Mesendoderm (in vitro differentiated cells): ENCODE results near the gene NUAK1.

Experiments used
- DNase-seq: peaks from one replicate; pipeline ENCODE4 v3.0.0; 2013
- H2AK5ac ChIP-seq: 2 replicates; pipeline ENCODE4 v1.6.1; 2013; ENCODE audit warnings: low read length, inconsistent platforms
- H2BK120ac ChIP-seq: 2 replicates; pipeline ENCODE4 v1.6.1; 2013; ENCODE audit warnings: low read depth, mild to moderate bottlenecking, low read length, moderate library complexity, mixed read lengths
- H2BK15ac ChIP-seq: replicated peaks from 2 replicates; pipeline ENCODE4 v1.6.1; 2013; ENCODE audit warnings: low read depth, mild to moderate bottlenecking, moderate library complexity
- H2BK5ac ChIP-seq: 2 replicates; pipeline ENCODE4 v1.6.1; 2013; ENCODE audit warnings: low read length, inconsistent platforms
- H3K18ac ChIP-seq: 2 replicates; pipeline ENCODE4 v1.6.1; 2013; ENCODE audit warnings: mild to moderate bottlenecking, low read length, mixed read lengths
- H3K23ac ChIP-seq: one replicate; pipeline ENCODE4 v1.6.1; 2013; ENCODE audit warnings: low read length
- H3K27ac ChIP-seq: 2 replicates; pipeline ENCODE4 v1.5.1; 2013; ENCODE audit warnings: low read depth, mild to moderate bottlenecking, inconsistent platforms, low read length, moderate library complexity
- H3K27me3 ChIP-seq: 2 replicates; pipeline ENCODE4 v1.6.1; 2013; ENCODE audit warnings: low read length, control low read depth, mild to moderate bottlenecking, inconsistent platforms; ENCODE audit not compliant: insufficient read depth, poor library complexity
- H3K36me3 ChIP-seq: 2 replicates; pipeline ENCODE4 v1.6.1; 2013; ENCODE audit warnings: low read length, inconsistent platforms; ENCODE audit not compliant: control insufficient read depth, insufficient read depth
- H3K4ac ChIP-seq: one replicate; pipeline ENCODE4 v1.6.1; 2013; ENCODE audit warnings: low read depth, mild to moderate bottlenecking, low read length, moderate library complexity
- H3K4me1 ChIP-seq: 2 replicates; pipeline ENCODE4 v1.6.1; 2013; ENCODE audit warnings: low read depth, low read length, inconsistent platforms; ENCODE audit not compliant: control insufficient read depth
- H3K4me2 ChIP-seq: 2 replicates; pipeline ENCODE4 v1.6.1; 2013; ENCODE audit warnings: low read length
- H3K4me3 ChIP-seq: 2 replicates; pipeline ENCODE4 v1.5.1; 2013; ENCODE audit warnings: mild to moderate bottlenecking, low read length
- H3K56ac ChIP-seq: one replicate; pipeline ENCODE4 v1.6.1; 2013; ENCODE audit warnings: low read length
- H3K79me1 ChIP-seq: 2 replicates; pipeline ENCODE4 v1.6.1; 2013; ENCODE audit warnings: low read length, inconsistent platforms
- H3K79me2 ChIP-seq: 2 replicates; pipeline ENCODE4 v1.6.1; 2013; ENCODE audit warnings: mild to moderate bottlenecking, low read length; ENCODE audit not compliant: control insufficient read depth, insufficient read depth
- H3K9ac ChIP-seq: 2 replicates; pipeline ENCODE4 v1.6.1; 2013; ENCODE audit warnings: low read length, inconsistent platforms
- H4K5ac ChIP-seq: one replicate; pipeline ENCODE4 v1.6.1; 2013; ENCODE audit warnings: low read length
- H4K8ac ChIP-seq: one replicate; pipeline ENCODE4 v1.6.1; 2013; ENCODE audit warnings: low read depth, mild to moderate bottlenecking, control low read depth, low read length, moderate library complexity
- WGBS: extraction: QIAGEN DNeasy Blood & Tissue Kit; methylation state at CpG from one replicate; pipeline ENCODE4 v1.1.7; 2013; ENCODE audit warnings: low lambda C conversion rate, missing lambda C conversion rate; ENCODE audit not compliant: insufficient coverage; ENCODE audit errors: extremely low coverage; 5-methylcytosine and 5-hydroxymethylcytosine counted together

NUAK1 gene

GRCh38 chr12:106086696-106087095 lies 52.1 kb downstream of the NUAK1 start:
- no CpG with 5 or more reads among the region's 19 CpGs for WGBS
- H2BK15ac ChIP-seq: no peak overlapping the region
- peaks cover 2% of the 10 kb centered on the region for H3K36me3 ChIP-seq
- no peak overlapping the region for H3K4me2 ChIP-seq
- no peak overlapping the region for H3K4ac ChIP-seq
- H3K4me3 ChIP-seq: no peak overlapping the region
- peaks cover 29% of the 10 kb centered on the region for H3K79me1 ChIP-seq
- no peak overlapping the region for H2AK5ac ChIP-seq
- H3K27ac ChIP-seq: no peak overlapping the region
- H4K8ac ChIP-seq: no peak overlapping the region
- no peak overlapping the region for H3K9ac ChIP-seq
- H3K23ac ChIP-seq: no peak overlapping the region
- no peak overlapping the region for H2BK5ac ChIP-seq
- DNase-seq: no peak
- no peak overlapping the region for H3K56ac ChIP-seq
- no peak overlapping the region for H4K5ac ChIP-seq
- H2BK120ac ChIP-seq: no peak overlapping the region
- no peaks in the 10 kb centered on the region for H3K4me1 ChIP-seq
- H3K27me3 ChIP-seq: no peaks in the 10 kb centered on the region
- H3K18ac ChIP-seq: no peak overlapping the region
- H3K79me2 ChIP-seq: peaks cover 41% of the 10 kb centered on the region

- Histone ChIP-seq H2BK5ac (no peak overlapping the region), H2BK15ac (no peak overlapping the region), H3K4me3 (no peak overlapping the region), H4K8ac (no peak overlapping the region), H3K23ac (no peak overlapping the region), H3K27ac (no peak overlapping the region), H2AK5ac (no peak overlapping the region), H3K4me1 (no peaks in the 10 kb centered on the region), H2BK120ac (no peak overlapping the region), H3K9ac (no peak overlapping the region), H3K79me1 (peaks cover 27% of the 10 kb centered on the region), H3K18ac (no peak overlapping the region), H3K4me2 (no peak overlapping the region), H3K27me3 (no peaks in the 10 kb centered on the region), H3K36me3 (peaks cover 2% of the 10 kb centered on the region), H3K56ac (no peak overlapping the region), H3K79me2 (peaks cover 28% of the 10 kb centered on the region), H3K4ac (no peak overlapping the region), H4K5ac (no peak overlapping the region)
- no peak for DNase-seq
- WGBS: no CpG with 5 or more reads among the region's 2 CpGs
Observed at GRCh38 chr12:106085213-106085612, 53.5 kb downstream of the NUAK1 start.

GRCh38 chr12:106084759-106085158 lies 54.0 kb downstream of the NUAK1 start:
- no peak for DNase-seq
- peaks cover 1% of the 10 kb centered on the region for H3K4me1 ChIP-seq
- H2AK5ac ChIP-seq: no peak overlapping the region
- no peak overlapping the region for H4K8ac ChIP-seq
- H3K9ac ChIP-seq: no peak overlapping the region
- H3K23ac ChIP-seq: no peak overlapping the region
- H2BK15ac ChIP-seq: no peak overlapping the region
- peak overlapping the region; percentile 53 for H3K27ac ChIP-seq
- no CpG with 5 or more reads among the region's 3 CpGs for WGBS
- no peak overlapping the region for H3K18ac ChIP-seq
- no peak overlapping the region for H3K4me2 ChIP-seq
- H4K5ac ChIP-seq: no peak overlapping the region
- no peak overlapping the region for H2BK5ac ChIP-seq
- peaks cover 24% of the 10 kb centered on the region for H3K79me2 ChIP-seq
- H3K4me3 ChIP-seq: no peak overlapping the region
- H3K36me3 ChIP-seq: peaks cover 2% of the 10 kb centered on the region
- peaks cover 24% of the 10 kb centered on the region for H3K79me1 ChIP-seq
- H3K4ac ChIP-seq: no peak overlapping the region
- no peaks in the 10 kb centered on the region for H3K27me3 ChIP-seq
- H2BK120ac ChIP-seq: peak overlapping the region; percentile 69
- H3K56ac ChIP-seq: no peak overlapping the region

GRCh38 chr12:106084014-106084671 lies 54.6 kb downstream of the NUAK1 start:
- peak overlapping the region; percentile 33 for H2BK5ac ChIP-seq
- H3K9ac ChIP-seq: no peak overlapping the region
- peak overlapping the region; percentile 75 for H3K18ac ChIP-seq
- H3K4me3 ChIP-seq: no peak overlapping the region
- no peak overlapping the region for H2BK15ac ChIP-seq
- H2AK5ac ChIP-seq: no peak overlapping the region
- H3K79me1 ChIP-seq: peaks cover 28% of the 10 kb centered on the region
- no peaks in the 10 kb centered on the region for H3K27me3 ChIP-seq
- no CpG with 5 or more reads among the region's 10 CpGs for WGBS
- H3K56ac ChIP-seq: peak overlapping the region; percentile 11
- no peak overlapping the region for H3K4me2 ChIP-seq
- H2BK120ac ChIP-seq: no peak overlapping the region
- peak overlapping the region; percentile 59 for H3K27ac ChIP-seq
- peak overlapping the region; percentile 77 for H3K4ac ChIP-seq
- H3K4me1 ChIP-seq: peaks cover 2% of the 10 kb centered on the region
- no peak overlapping the region for H4K8ac ChIP-seq
- H3K23ac ChIP-seq: no peak overlapping the region
- H4K5ac ChIP-seq: no peak overlapping the region
- peaks cover 23% of the 10 kb centered on the region for H3K79me2 ChIP-seq
- peak; percentile 99 for DNase-seq
- peaks cover 4% of the 10 kb centered on the region for H3K36me3 ChIP-seq

GRCh38 chr12:106082216-106083175 lies 56.3 kb downstream of the NUAK1 start:
- Histone ChIP-seq H2BK5ac (peak overlapping the region; percentile 30), H3K4me3 (no peak overlapping the region), H2BK120ac (no peak overlapping the region), H3K4me2 (no peak overlapping the region), H2BK15ac (peak overlapping the region; percentile 0), H3K4me1 (peaks cover 2% of the 10 kb centered on the region), H3K36me3 (peaks cover 6% of the 10 kb centered on the region), H3K4ac (no peak overlapping the region), H4K8ac (no peak overlapping the region), H3K56ac (peak overlapping the region; percentile 43), H3K23ac (no peak overlapping the region), H3K18ac (peak overlapping the region; percentile 64), H3K27ac (peak overlapping the region; percentile 19), H3K79me2 (peaks cover 10% of the 10 kb centered on the region), H4K5ac (no peak overlapping the region), H3K79me1 (peaks cover 19% of the 10 kb centered on the region), H3K9ac (no peak overlapping the region), H3K27me3 (no peaks in the 10 kb centered on the region), H2AK5ac (no peak overlapping the region)
- WGBS: no CpG with 5 or more reads among the region's 15 CpGs
- DNase-seq: no peak
